Measurements from ENCODE around the gene PISD. TPM values are rescaled to one million over a fixed set of nuclear protein-coding genes. Genes with fewer than 3 reads are reported as not detected.
A peak's percentile ranks its signal among the peaks of the same experiment; 100 is the strongest.

Gene PISD
- total and polyA plus RNA-seq, 2 donors from 2014 or later, result 27.3 to 64.9 TPM

DNA sequence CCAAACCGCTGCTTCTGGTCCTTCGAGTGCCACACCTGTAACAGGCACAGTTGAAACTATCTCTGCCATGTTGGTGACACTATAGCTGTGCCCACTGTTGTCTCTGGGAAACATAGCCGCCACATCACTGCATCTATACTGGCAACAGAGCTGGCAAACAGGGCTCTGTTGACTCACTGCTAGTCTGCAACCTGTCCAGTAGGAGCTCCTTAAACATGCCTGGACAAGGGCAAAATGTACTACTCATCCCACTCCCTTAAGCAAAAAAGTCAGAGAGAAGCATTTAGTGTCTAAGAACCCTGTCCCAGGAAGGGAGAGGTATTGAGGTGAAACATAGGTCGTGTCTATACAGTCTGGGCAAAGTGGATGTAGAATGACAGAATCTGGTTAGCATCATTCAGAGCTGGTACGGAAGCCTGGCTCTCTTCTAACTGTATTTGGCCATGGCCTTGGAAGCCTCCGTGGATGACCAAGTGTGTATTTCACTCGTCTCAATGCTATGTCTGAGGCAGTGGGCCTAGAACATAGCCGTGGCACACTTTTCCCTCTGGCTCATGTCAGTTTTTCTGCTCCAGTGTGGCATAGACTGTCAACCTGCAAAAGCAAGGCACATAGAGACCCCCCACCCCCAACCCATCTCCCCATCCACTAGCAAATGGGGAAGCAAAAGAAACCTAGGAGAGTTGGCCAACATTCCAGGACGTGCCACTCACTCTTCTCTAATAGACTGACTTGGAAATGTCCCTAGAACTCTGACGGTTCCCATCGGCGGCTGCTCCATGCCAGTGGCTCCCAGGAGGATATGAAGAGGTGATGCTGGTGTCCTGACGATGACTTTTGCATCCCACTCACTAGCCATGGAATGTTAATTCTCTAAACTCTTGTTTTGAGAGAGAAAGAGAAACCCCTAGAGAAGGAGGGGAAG lies 21.4 kb upstream of the PISD start:
- Histone ChIP-seq H3K27ac (ENCODE audit: low read depth in 2 of 2, low read length in 2 of 2) (no peak overlapping the region), H3K4me1 (ENCODE audit: control insufficient read depth in 2 of 3, insufficient read depth in 2 of 3, low read depth in 1 of 3, low read length in 3 of 3) (no peaks in the 10 kb centered on the region), H3K36me3 (ENCODE audit: control insufficient read depth in 2 of 3, insufficient read depth in 3 of 3, low read length in 3 of 3) (peaks cover 0 to 15% (median 9%) of the 10 kb centered on the region in 3 donors), H3K4me3 (ENCODE audit: low read length in 3 of 3) (no peak overlapping the region), H3K27me3 (ENCODE audit: control insufficient read depth, insufficient read depth, low read length) (no peaks in the 10 kb centered on the region), H3K9ac (ENCODE audit: low read length in 3 of 3) (no peak overlapping the region), H3K9me3 (ENCODE audit: control insufficient read depth in 2 of 3, insufficient read depth in 1 of 3, low read length in 3 of 3) (no peaks in the 10 kb centered on the region)
- intact Hi-C loops (cut with DNase I), result no loop called here
- FAIRE-seq (no peak), DNase-seq (peak in 1 of 5 donors; percentile 25)
- TF ChIP-seq, protein P1, sequence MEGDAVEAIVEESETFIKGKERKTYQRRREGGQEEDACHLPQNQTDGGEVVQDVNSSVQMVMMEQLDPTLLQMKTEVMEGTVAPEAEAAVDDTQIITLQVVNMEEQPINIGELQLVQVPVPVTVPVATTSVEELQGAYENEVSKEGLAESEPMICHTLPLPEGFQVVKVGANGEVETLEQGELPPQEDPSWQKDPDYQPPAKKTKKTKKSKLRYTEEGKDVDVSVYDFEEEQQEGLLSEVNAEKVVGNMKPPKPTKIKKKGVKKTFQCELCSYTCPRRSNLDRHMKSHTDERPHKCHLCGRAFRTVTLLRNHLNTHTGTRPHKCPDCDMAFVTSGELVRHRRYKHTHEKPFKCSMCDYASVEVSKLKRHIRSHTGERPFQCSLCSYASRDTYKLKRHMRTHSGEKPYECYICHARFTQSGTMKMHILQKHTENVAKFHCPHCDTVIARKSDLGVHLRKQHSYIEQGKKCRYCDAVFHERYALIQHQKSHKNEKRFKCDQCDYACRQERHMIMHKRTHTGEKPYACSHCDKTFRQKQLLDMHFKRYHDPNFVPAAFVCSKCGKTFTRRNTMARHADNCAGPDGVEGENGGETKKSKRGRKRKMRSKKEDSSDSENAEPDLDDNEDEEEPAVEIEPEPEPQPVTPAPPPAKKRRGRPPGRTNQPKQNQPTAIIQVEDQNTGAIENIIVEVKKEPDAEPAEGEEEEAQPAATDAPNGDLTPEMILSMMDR (IDR thresholded peaks at IDR 0.05; ENCODE audit: borderline replicate concordance, extremely low read depth, insufficient read depth), result no peak

DNA sequence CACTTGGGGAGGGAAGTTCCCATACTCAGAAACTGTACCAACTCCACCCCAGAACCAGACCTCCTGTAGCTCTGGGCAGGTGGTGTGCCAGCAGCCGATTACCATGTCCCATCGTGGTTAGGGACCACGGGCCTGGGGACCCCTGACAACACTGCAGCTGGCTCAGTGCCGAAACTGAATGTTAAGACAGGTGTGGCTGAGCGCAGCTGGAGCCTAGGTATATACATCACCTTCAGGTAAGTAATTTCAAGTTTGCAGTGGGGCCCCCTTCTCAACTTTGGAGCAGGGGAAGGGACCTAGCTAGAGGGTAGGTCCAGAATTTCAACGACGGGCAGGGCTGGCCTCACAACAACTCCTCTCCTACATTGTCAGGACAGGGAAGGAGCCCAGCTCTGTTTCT lies 20.7 kb upstream of the PISD start:
- FAIRE-seq (no peak), DNase-seq (peak in 1 of 5 donors; percentile 46)
- no peak overlapping the region for H3K27ac ChIP-seq (ENCODE audit: low read depth in 2 of 2, low read length in 2 of 2)
- H3K4me3 ChIP-seq (ENCODE audit: low read length in 3 of 3), result no peak overlapping the region
- H3K4me1 ChIP-seq (ENCODE audit: control insufficient read depth in 2 of 3, insufficient read depth in 2 of 3, low read depth in 1 of 3, low read length in 3 of 3), result no peaks in the 10 kb centered on the region
- no peaks in the 10 kb centered on the region for H3K9me3 ChIP-seq (ENCODE audit: control insufficient read depth in 2 of 3, insufficient read depth in 1 of 3, low read length in 3 of 3)
- TF ChIP-seq, protein P1 (IDR thresholded peaks at IDR 0.05; ENCODE audit: borderline replicate concordance, extremely low read depth, insufficient read depth), result no peak
- H3K27me3 ChIP-seq (ENCODE audit: control insufficient read depth, insufficient read depth, low read length), result no peaks in the 10 kb centered on the region
- H3K36me3 ChIP-seq (ENCODE audit: control insufficient read depth in 2 of 3, insufficient read depth in 3 of 3, low read length in 3 of 3), result peaks cover 0 to 15% (median 9%) of the 10 kb centered on the region in 3 donors
- no peak overlapping the region for H3K9ac ChIP-seq (ENCODE audit: low read length in 3 of 3)
- intact Hi-C loops (cut with DNase I), result no loop called here

DNA sequence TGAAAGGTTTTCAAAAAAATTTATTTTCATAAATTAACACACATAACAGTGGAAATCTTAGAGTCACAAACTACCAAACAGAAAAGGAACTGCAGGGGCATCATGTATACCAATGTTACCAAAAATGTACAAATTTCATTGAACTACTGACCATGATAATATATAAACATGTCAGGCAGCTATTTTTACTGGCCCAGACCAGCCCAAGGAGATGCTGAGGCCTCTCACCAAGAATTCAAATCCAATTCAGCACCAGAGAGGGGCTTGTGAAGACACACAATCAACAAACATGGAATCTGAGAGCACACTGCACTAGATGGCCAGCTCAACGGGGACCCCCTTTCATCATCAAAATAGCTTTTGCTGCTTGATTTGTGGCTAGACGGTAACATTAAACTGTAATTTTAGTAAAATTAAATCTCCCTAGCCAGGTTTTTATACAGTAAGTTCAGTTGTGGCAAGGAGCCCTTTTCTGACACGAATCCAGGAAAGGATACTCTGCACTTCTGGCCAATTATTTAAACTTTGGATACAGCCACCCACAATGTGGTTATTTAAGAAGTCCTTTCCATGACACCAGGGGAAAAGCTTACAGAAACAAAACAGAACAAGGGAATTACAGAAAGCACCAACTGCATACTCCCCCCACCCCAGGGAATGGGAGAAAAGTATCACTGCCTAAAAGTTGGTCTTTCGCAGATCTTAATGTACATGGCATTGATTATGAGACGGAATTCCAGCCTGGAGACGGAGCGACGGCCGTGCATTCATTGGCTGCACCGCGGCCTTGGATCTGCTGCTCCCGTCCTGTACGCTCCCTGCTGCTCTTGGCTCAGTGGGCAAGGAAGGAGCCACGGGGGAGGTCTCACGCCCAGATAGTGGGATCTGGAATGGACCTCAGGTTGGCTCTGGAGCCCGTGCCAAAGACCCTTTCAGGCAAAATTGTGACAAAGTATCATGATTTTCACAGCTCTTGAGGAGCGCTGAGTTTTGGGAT lies 19.6 kb upstream of the PISD start:
- Histone ChIP-seq H3K9ac (ENCODE audit: low read length in 3 of 3) (no peak overlapping the region), H3K4me1 (ENCODE audit: control insufficient read depth in 2 of 3, insufficient read depth in 2 of 3, low read depth in 1 of 3, low read length in 3 of 3) (no peaks in the 10 kb centered on the region), H3K27ac (ENCODE audit: low read depth in 2 of 2, low read length in 2 of 2) (no peak overlapping the region), H3K9me3 (ENCODE audit: control insufficient read depth in 2 of 3, insufficient read depth in 1 of 3, low read length in 3 of 3) (no peaks in the 10 kb centered on the region), H3K4me3 (ENCODE audit: low read length in 3 of 3) (no peak overlapping the region), H3K36me3 (ENCODE audit: control insufficient read depth in 2 of 3, insufficient read depth in 3 of 3, low read length in 3 of 3) (peaks cover 0 to 14% (median 9%) of the 10 kb centered on the region in 3 donors), H3K27me3 (ENCODE audit: control insufficient read depth, insufficient read depth, low read length) (no peaks in the 10 kb centered on the region)
- intact Hi-C loops (cut with DNase I), result no loop called here
- DNase-seq (no peak), FAIRE-seq (no peak)
- TF ChIP-seq, protein P1 (IDR thresholded peaks at IDR 0.05; ENCODE audit: borderline replicate concordance, extremely low read depth, insufficient read depth), result no peak
